Measurements from ENCODE around the gene PROP1.
"Not testable (repeated sequence)": the region's sequence is repeated elsewhere in the genome, so short reads cannot be mapped to it uniquely, and the experiment has no call there.

PROP1 gene

GRCh38 chr5:177995691-177996595, at the start of gene PROP1:
TSS of gene PROP1 (minus strand) at chr5:177996242. CDS start at chr5:177995933, 309 bp downstream.
- in situ Hi-C loops (cut with HindIII; ENCODE audit: low pct_ligation_motif_present, low pct_unique_long_range_greater_than_20kb, low sequenced_read_pairs) = no loop called here
- no peak for DNase-seq

DNA sequence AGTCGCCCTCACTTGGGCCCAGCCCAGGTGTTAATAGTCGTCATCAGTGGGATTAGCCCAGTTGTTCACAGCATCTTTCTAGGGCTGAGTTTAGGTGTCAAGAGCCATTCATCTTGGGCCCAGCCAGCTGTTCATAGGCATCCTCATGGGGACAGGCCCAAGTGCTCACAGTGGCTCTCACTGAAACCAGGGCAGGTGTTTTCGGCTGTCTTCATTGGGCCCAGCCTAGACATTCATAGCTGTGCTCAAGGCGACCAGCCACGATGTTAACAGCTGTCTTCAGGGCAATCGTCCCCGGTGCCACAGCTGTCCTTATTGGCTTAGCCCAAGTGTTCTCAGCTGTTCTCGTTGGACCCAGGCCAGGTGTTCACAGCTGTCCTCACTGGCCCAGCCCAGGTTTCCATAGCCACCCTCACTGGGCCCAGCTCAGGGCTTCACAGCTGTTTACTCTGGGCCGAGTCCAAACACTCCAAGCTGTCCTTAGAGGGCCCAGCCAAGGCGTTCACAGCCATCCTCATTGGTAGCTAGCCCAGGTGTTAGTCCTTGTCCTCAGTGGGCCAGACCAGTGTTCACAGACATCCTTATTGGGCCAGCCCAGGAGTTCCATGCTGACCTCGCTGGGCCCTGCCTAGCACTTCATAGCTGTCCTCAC, 23.5 kb upstream of the PROP1 start:
- DNase-seq; in situ Hi-C loops (cut with HindIII; ENCODE audit: low pct_ligation_motif_present, low pct_unique_long_range_greater_than_20kb, low sequenced_read_pairs): not testable (repeated sequence)

- DNase-seq; in situ Hi-C loops (cut with HindIII; ENCODE audit: low pct_ligation_motif_present, low pct_unique_long_range_greater_than_20kb, low sequenced_read_pairs): not testable (repeated sequence)
These were observed 16.7 kb upstream of the PROP1 start for GRCh38 chr5:178012758-178013157.

- not testable (repeated sequence) for DNase-seq
These were observed 15.9 kb upstream of the PROP1 start for GRCh38 chr5:178011816-178012554.

DNA sequence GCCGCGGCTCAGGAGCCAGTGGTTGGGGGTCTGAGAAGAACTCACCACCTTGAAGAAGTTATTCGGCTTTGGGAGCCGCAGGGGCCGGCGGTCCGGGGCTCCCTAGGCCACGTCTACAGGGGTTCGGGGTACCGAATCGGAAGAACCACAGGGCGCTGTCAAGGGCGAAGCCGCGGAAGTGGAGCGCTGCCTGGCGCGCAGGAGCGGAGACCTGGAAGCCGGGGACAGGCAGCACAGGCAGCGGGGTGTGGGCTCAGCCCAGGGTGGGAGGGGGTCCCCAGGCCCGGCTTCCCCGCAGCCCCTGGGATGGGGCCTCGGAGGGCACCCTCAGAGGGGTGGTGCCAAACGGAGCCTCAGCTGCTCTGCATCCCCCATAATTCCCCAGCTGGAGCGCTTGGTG, 11.2 kb upstream of the PROP1 start:
- DNase-seq; in situ Hi-C loops (cut with HindIII; ENCODE audit: low pct_ligation_motif_present, low pct_unique_long_range_greater_than_20kb, low sequenced_read_pairs): not testable (repeated sequence)

More at GRCh38 chr5:178011816-178012554, 15.9 kb upstream of the PROP1 start:
- in situ Hi-C loops (cut with HindIII; ENCODE audit: low pct_ligation_motif_present, low pct_unique_long_range_greater_than_20kb, low sequenced_read_pairs) = not testable (repeated sequence)

- in situ Hi-C loops (cut with HindIII; ENCODE audit: low pct_ligation_motif_present, low pct_unique_long_range_greater_than_20kb, low sequenced_read_pairs); DNase-seq: not testable (repeated sequence)
These were observed 10.6 kb upstream of the PROP1 start for GRCh38 chr5:178006536-178007231.

GRCh38 chr5:178006181-178006535, 10.1 kb upstream of the PROP1 start:
- DNase-seq; in situ Hi-C loops (cut with HindIII; ENCODE audit: low pct_ligation_motif_present, low pct_unique_long_range_greater_than_20kb, low sequenced_read_pairs): not testable (repeated sequence)

DNA sequence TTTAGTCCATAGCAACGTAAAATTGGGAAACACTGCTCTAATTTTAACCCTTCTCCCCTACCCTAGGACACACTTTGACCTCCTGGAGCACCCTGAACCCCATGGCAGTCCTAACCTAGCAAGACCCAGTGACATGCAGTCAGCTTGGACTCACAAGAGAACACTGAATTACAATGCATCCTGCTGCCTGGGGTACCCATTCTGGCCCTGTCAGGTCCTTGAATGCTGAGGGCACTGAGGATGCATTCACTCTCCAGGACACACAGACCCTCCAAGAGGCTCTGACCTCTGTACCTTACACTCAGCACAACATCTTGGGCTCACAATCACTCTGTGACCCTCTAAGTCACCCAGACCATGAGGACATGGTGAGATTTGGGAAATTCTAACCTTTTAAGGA, 1.8 kb upstream of the PROP1 start:
- in situ Hi-C loops (cut with HindIII; ENCODE audit: low pct_ligation_motif_present, low pct_unique_long_range_greater_than_20kb, low sequenced_read_pairs) = no loop called here
- DNase-seq = no peak

DNA sequence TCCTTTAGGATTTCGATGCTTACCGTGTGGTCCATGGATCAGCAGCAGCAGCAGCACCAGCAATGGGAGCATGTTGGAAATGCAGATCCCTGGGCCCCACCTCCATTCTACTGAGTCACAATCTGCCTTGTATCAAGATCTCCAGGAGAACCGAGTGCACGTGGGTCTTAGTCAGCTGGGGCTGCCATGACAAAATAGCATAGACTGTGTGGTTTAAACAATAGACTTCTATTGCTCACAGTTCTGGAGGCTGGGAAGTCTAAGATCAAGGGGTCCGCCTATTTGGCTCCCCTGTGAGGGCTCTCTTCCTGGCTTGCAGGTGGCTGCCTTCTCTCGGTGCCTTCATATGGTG, 1.3 kb upstream of the PROP1 start:
- in situ Hi-C loops (cut with HindIII; ENCODE audit: low pct_ligation_motif_present, low pct_unique_long_range_greater_than_20kb, low sequenced_read_pairs) = no loop called here
- DNase-seq = no peak

- in situ Hi-C loops (cut with HindIII; ENCODE audit: low pct_ligation_motif_present, low pct_unique_long_range_greater_than_20kb, low sequenced_read_pairs) = no loop called here
- DNase-seq = no peak
These were observed 747 bp upstream of the PROP1 start for GRCh38 chr5:177996660-177997318.

DNA sequence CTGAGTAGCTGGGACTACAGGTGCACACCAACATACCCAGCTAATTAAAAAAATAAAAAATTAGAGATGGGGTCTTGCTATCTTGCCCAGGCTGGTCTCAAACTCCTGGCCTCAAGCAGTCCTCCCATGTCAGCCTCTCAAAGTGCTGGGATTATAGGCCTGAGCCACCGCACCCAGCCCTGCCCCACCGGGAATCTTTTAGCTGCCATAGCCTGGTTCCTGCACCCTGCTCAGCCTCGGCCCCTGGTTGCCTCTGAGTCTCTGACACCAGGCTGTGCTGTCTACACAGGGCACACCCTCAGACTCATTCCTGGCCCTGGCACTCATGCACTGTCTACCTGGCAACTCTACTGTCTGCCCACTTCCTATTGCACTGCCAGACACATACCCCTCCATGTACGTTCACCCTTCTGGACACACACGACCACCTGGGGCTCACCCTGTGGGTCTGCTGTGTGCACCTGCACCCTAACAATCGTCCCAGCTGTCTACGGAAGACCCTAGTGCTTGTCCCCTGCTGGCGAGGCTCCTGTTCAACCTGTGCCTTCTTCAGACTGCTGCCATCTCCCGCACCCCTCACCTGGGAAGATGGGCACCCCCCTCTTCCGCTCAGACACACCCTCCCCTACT, 1.4 kb downstream of the PROP1 start:
- DNase-seq = no peak
- in situ Hi-C loops (cut with HindIII; ENCODE audit: low pct_ligation_motif_present, low pct_unique_long_range_greater_than_20kb, low sequenced_read_pairs) = no loop called here

GRCh38 chr5:177994063-177994462, 2.0 kb downstream of the PROP1 start:
- no peak for DNase-seq
- in situ Hi-C loops (cut with HindIII; ENCODE audit: low pct_ligation_motif_present, low pct_unique_long_range_greater_than_20kb, low sequenced_read_pairs) = no loop called here

GRCh38 chr5:177992466-177992865, 3.6 kb downstream of the PROP1 start:
- DNase-seq = no peak
- in situ Hi-C loops (cut with HindIII; ENCODE audit: low pct_ligation_motif_present, low pct_unique_long_range_greater_than_20kb, low sequenced_read_pairs) = no loop called here

GRCh38 chr5:177988989-177989625, 6.9 kb downstream of the PROP1 start:
- in situ Hi-C loops (cut with HindIII; ENCODE audit: low pct_ligation_motif_present, low pct_unique_long_range_greater_than_20kb, low sequenced_read_pairs) = no loop called here
- no peak for DNase-seq

DNA sequence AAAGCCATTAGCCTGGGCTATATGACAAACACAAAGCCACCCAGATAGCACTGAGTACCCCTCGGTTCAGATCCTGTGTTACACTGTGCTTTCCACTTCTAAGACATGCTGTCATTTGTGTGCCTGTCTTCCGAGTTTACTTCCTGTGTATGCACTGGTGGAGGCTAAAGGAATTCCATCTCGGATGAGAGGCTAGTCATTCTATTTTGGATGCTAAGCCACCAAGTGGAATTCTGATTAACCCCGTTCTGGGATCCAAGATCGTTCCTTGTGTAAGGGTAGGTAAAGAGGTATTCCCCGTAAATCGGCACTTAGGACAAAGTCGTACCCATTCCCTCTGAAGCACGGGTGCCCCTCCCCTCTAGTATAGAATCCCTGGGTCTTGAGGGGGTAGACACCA, 8.7 kb downstream of the PROP1 start:
- DNase-seq = no peak
- in situ Hi-C loops (cut with HindIII; ENCODE audit: low pct_ligation_motif_present, low pct_unique_long_range_greater_than_20kb, low sequenced_read_pairs) = no loop called here

DNA sequence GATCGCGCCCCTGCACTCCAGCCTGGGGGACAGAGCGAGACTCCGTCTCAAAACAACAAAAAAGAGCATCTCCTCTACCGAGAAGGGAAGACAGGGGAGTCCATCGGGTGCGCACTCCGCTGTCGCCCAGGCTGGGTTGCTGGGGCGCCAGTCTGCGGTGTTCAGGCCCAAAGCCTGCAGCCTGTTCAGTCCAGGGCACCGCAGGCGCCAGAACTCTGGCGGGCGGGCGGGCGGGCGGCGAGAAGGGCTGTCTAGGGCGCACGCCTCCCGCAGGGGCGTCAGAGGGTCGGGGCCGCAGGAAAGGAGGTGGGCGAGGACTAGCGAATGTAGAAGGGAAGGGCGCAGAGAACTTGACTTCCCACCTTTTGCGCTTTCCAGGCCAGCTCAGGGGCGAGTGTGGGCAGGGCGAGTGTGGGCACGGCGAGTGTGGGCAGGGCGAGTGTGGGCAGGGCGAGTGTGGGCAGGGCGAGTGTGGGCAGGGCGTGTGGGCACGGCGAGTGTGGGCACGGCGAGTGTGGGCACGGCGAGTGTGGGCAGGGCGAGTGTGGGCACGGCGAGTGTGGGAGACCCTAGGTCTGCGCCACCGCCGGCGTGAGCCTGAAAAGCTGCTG, 10.5 kb downstream of the PROP1 start:
- in situ Hi-C loops (cut with HindIII; ENCODE audit: low pct_ligation_motif_present, low pct_unique_long_range_greater_than_20kb, low sequenced_read_pairs) = no loop called here
- DNase-seq = no peak

- in situ Hi-C loops (cut with HindIII; ENCODE audit: low pct_ligation_motif_present, low pct_unique_long_range_greater_than_20kb, low sequenced_read_pairs) = no loop called here
- DNase-seq = no peak
These were observed 11.3 kb downstream of the PROP1 start for GRCh38 chr5:177984584-177985206.
